ENCODE measurements around the gene EFCAB14. TPM values are rescaled to one million over a fixed set of nuclear protein-coding genes. Genes with fewer than 3 reads are reported as not detected.

EFCAB14 gene
- polyA plus RNA-seq, 1 donor (not counting 4 experiments of a cell fraction or from before 2014, with no cell fraction given): 61.8 TPM

- H3K79me2 ChIP-seq (ENCODE audit: control insufficient read depth, insufficient read depth, low read length): peaks cover 10% of the 10 kb centered on the region
- H3K9me3 ChIP-seq (ENCODE audit: control insufficient read depth, low read depth, low read length): no peaks in the 10 kb centered on the region
- no peaks in the 10 kb centered on the region for H3K9me1 ChIP-seq (ENCODE audit: control insufficient read depth, extremely low read depth, insufficient read depth, low read length)
- no peak for FAIRE-seq
- H3K9ac ChIP-seq (ENCODE audit: control insufficient read depth, extremely low read depth, insufficient read depth, low read length): no peak overlapping the region
- H4K20me1 ChIP-seq (ENCODE audit: control insufficient read depth, extremely low read depth, insufficient read depth, low read length): no peaks in the 10 kb centered on the region
- no peak for TF ChIP-seq CTCF (optimal IDR thresholded peaks at IDR 0.05 in 1 of 3, IDR thresholded peaks at IDR 0.05 in 1 of 3, conservative IDR thresholded peaks at IDR 0.05 in 1 of 3; ENCODE audit: extremely low read depth in 1 of 3, insufficient read depth in 2 of 3, low read length in 3 of 3)
- TF ChIP-seq EZH2 (IDR thresholded peaks at IDR 0.05; ENCODE audit: low read length): no peak
- H2AFZ ChIP-seq (ENCODE audit: control insufficient read depth, low read length): no peak overlapping the region
- dilution Hi-C loops (cut with MboI; ENCODE audit: extremely low pct_ligation_motif_present, low sequenced_read_pairs): no loop called here
- H3K4me2 ChIP-seq (ENCODE audit: control insufficient read depth, extremely low read depth, insufficient read depth, low read depth, low read length): no peak overlapping the region
- peaks cover 9 to 43% of the 10 kb centered on the region in 2 experiments for H3K36me3 ChIP-seq (ENCODE audit: control insufficient read depth in 2 of 2, extremely low read depth in 1 of 2, insufficient read depth in 2 of 2, low read length in 2 of 2)
- H3K27ac ChIP-seq (ENCODE audit: control insufficient read depth, insufficient read depth, low read length): no peak overlapping the region
- H3K4me1 ChIP-seq (ENCODE audit: control insufficient read depth, extremely low read depth, insufficient read depth, low read length): no peaks in the 10 kb centered on the region
- DNase-seq (ENCODE audit: low read depth, low spot score): no peak
- H3K27me3 ChIP-seq (ENCODE audit: control insufficient read depth, extremely low read depth, insufficient read depth, low read length): no peaks in the 10 kb centered on the region
- no peak overlapping the region for H3K4me3 ChIP-seq (ENCODE audit: control insufficient read depth in 2 of 3, extremely low read depth in 1 of 3, insufficient read depth in 2 of 3, low read depth in 1 of 3, low read length in 3 of 3)
These were observed 10.8 kb downstream of the EFCAB14 start for GRCh38 chr1:46708121-46708520.

- H3K79me2 ChIP-seq (ENCODE audit: control insufficient read depth, insufficient read depth, low read length): peaks cover 16% of the 10 kb centered on the region
- H3K4me1 ChIP-seq (ENCODE audit: control insufficient read depth, extremely low read depth, insufficient read depth, low read length): no peaks in the 10 kb centered on the region
- H3K4me2 ChIP-seq (ENCODE audit: control insufficient read depth, extremely low read depth, insufficient read depth, low read depth, low read length): no peak overlapping the region
- no peaks in the 10 kb centered on the region for H3K9me1 ChIP-seq (ENCODE audit: control insufficient read depth, extremely low read depth, insufficient read depth, low read length)
- H3K9me3 ChIP-seq (ENCODE audit: control insufficient read depth, low read depth, low read length): no peaks in the 10 kb centered on the region
- H3K27me3 ChIP-seq (ENCODE audit: control insufficient read depth, extremely low read depth, insufficient read depth, low read length): no peaks in the 10 kb centered on the region
- TF ChIP-seq CTCF (optimal IDR thresholded peaks at IDR 0.05 in 1 of 3, IDR thresholded peaks at IDR 0.05 in 1 of 3, conservative IDR thresholded peaks at IDR 0.05 in 1 of 3; ENCODE audit: extremely low read depth in 1 of 3, insufficient read depth in 2 of 3, low read length in 3 of 3) (no peak), EZH2 (IDR thresholded peaks at IDR 0.05; ENCODE audit: low read length) (no peak)
- peaks cover 9 to 55% of the 10 kb centered on the region in 2 experiments for H3K36me3 ChIP-seq (ENCODE audit: control insufficient read depth in 2 of 2, extremely low read depth in 1 of 2, insufficient read depth in 2 of 2, low read length in 2 of 2)
- H3K4me3 ChIP-seq (ENCODE audit: control insufficient read depth in 2 of 3, extremely low read depth in 1 of 3, insufficient read depth in 2 of 3, low read depth in 1 of 3, low read length in 3 of 3): no peak overlapping the region
- no peak overlapping the region for H2AFZ ChIP-seq (ENCODE audit: control insufficient read depth, low read length)
- DNase-seq (ENCODE audit: low read depth, low spot score) (no peak), FAIRE-seq (no peak)
- no peaks in the 10 kb centered on the region for H4K20me1 ChIP-seq (ENCODE audit: control insufficient read depth, extremely low read depth, insufficient read depth, low read length)
- dilution Hi-C loops (cut with MboI; ENCODE audit: extremely low pct_ligation_motif_present, low sequenced_read_pairs): no loop called here
- H3K27ac ChIP-seq (ENCODE audit: control insufficient read depth, insufficient read depth, low read length): no peak overlapping the region
- H3K9ac ChIP-seq (ENCODE audit: control insufficient read depth, extremely low read depth, insufficient read depth, low read length): no peak overlapping the region
These were observed 13.5 kb downstream of the EFCAB14 start for GRCh38 chr1:46705408-46705807.

All from keratinocyte (primary cell).